Stimulated activated CD4-positive, alpha-beta T cell treated with anti-CD3 and anti-CD28 coated beads, Interleukin-12 subunit alpha, Interleukin-12 subunit beta, amount 100 ng/mL, for 24 hours (primary cell): ENCODE results near the gene INO80D.
A peak's percentile ranks its signal among the peaks of the same experiment; 100 is the strongest.
"Not testable (repeated sequence)": the region's sequence is repeated elsewhere in the genome, so short reads cannot be mapped to it uniquely, and the experiment has no call there.

ENCODE experiments used
- DNase-seq, 2 experiments: peaks; one replicate each; pipeline ENCODE4 v3.0.0-alpha.2; 2020; ENCODE audit warnings: low read depth in 2 of 2

INO80D gene

GRCh38 chr2:205976934-205977659 lies 108.9 kb downstream of the INO80D start:
- not testable (repeated sequence) for DNase-seq

GRCh38 chr2:205976120-205976814 lies 109.7 kb downstream of the INO80D start:
- DNase-seq = no peak

- no peak for DNase-seq
Observed at GRCh38 chr2:205975082-205975949, 110.7 kb downstream of the INO80D start.

- DNase-seq = no peak
Observed at GRCh38 chr2:205972113-205972512, 113.9 kb downstream of the INO80D start.

GRCh38 chr2:205970348-205970747 lies 115.6 kb downstream of the INO80D start:
- DNase-seq = no peak

GRCh38 chr2:205969584-205969983 lies 116.4 kb downstream of the INO80D start:
- no peak for DNase-seq

GRCh38 chr2:205967391-205968075 lies 118.4 kb downstream of the INO80D start:
- no peak for DNase-seq

DNA sequence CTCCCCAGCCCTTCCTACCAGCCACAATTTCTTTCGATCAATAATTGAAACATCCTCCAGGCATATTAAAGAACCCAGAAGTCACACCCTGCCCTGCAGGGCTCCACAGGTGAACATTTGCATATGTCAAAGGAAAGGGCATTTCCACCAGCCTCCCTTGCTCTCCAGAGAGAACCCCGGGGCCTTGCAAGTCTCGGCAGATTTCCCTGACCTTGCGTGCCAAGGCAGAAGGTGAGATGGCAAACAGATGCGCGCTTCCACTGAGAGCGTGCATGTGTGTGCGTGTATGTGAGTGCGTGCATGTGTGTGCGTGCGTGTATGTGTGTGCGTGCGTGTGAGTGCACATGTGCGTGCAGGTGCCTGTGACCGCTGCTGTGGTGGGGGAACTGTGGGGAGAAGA lies 120.3 kb downstream of the INO80D start:
- no peak for DNase-seq

DNA sequence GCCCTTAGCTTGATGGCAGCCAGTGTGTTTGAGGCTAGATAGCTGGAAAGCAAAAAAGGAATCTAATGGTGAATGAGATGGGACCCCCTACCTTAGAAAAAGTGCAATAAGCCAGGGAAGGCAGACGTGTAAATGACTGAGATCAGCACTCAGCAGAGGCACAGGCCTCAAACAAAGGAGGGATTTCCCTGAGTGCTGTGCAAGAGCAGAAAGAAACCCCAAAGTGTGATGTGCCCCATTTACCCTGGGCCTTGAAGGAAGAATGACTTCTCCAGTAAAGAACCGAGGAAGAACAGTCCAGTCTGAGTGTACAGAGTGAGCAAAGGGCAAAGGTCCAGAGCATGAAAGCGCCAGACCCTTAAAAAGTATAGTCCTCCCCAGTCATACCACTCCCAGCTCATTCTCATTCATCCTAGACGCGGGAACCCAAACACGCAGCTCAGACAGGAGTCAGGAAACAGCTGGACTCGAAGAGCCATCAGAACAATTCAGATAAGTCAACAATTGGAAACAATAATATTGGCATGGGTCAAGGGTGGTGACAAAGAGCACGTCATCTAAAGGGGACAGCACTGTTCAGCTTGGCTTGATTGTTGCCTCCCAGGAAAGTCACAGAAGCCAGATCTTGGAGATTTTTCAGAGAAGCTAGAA lies 121.7 kb downstream of the INO80D start:
- no peak for DNase-seq

DNA sequence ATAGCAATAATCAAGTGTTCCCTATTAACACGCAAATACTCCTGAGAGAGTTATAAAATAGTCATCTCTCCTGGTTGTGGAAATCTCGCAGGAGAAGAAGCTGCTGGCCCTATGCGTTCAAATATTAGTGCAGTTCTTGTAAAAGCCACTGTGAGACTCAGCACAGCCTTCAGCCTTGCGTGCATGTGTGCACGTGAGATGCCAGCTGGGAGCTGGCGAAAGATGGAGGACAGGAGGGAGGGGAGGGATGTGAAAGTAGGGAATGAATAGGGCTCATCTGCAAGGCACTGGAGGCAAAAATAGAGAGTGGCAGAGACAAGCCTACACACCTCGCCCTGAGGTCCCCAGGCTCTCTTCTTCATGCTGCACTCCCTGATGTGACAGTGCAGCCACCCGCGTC lies 126.5 kb downstream of the INO80D start:
- DNase-seq = no peak

- DNase-seq = no peak
Observed at GRCh38 chr2:205957452-205958154, 128.4 kb downstream of the INO80D start.

DNA sequence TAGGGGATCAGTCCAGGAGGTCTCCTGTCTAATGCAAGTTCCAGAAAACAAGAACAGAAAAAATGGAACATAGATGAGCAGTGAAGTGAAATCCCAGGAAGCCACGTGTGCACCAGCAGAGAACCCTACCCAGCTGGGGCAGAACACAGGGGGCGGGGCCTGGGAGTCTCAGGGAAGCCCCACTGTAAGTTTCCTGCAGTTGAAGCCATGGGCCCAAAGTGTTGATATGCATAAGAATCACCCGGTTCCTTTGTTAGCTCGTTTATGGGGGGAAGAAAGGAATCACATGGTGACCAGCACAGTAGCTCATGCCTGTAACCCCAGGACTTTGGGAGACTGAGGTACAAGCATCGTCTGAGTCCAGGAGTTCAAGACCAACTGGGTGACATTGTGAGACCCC lies 131.3 kb downstream of the INO80D start:
- no peak for DNase-seq

DNA sequence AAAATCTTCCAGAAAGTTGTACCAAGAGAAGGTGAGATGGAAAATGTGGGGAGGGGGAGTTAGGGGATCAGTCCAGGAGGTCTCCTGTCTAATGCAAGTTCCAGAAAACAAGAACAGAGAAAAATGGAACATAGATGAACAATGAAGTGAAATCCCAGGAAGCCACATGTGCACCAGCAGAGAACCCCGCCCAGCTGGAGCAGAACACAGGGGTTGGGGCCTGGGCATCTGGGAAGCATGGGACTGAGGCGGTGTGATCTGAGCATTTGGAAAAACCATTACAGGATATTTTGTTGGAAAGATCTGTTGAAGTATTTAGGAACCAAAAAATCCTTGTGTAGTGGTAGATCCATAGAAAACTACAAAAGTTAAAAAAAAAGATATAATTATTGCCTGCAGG lies 133.7 kb downstream of the INO80D start:
- no peak for DNase-seq

DNA sequence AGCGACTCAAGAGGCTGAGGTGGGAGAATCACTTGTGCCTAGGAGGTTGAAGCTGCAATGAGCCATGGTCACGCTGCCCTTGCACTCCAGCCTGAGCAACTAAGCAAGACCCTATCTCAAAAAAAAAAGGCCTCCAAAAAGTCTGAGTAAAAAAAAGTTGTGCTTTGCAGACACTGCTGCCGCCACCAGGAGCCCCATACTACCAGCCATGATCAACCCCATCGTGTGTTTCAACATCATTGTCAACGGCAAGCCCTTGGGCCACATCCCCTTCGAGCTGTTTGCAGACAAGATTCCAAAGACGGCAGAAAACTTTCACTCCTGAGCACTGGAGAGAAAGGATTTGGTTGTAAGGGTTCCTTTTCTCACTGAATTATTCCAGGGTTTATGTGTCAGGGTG lies 137.1 kb downstream of the INO80D start:
- DNase-seq = no peak

DNA sequence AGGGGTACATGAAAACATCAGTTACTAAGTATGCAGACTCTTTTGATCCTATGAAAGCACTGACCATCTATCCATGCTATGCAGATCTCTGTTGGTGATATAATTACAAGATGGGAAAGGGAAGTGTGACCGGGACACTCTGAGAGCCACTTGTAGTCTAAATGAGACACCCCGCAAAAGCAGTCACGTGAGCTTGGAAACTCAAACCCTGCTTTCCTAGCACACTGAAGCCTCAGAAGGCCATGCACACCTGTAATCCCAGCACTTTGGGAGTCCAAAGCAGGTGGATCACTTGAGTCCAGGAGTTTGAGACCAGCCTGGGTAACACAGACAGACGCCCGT lies 137.5 kb downstream of the INO80D start:
- DNase-seq = no peak

- DNase-seq = peak; percentile 19 to 43
Observed at GRCh38 chr2:205947621-205948495, 138.1 kb downstream of the INO80D start.

GRCh38 chr2:205946226-205946625 lies 139.7 kb downstream of the INO80D start:
- DNase-seq = no peak
